Mucosa of stomach (tissue), 1 donor: ENCODE measurements around the gene PHRF1.
"Not testable (repeated sequence)": the region's sequence is repeated elsewhere in the genome, so short reads cannot be mapped to it uniquely, and the experiment has no call there.

Experiments
- H3K27me3 ChIP-seq: one replicate; pipeline ENCODE4 v1.7.0; 2013; ENCODE audit warnings: mild to moderate bottlenecking, low read length; ENCODE audit not compliant: control insufficient read depth, insufficient read depth
- H3K36me3 ChIP-seq: one replicate; pipeline ENCODE4 v1.7.0; 2013; ENCODE audit warnings: low read length; ENCODE audit not compliant: control insufficient read depth, insufficient read depth
- H3K4me1 ChIP-seq: one replicate; pipeline ENCODE4 v1.7.0; 2013; ENCODE audit warnings: mild to moderate bottlenecking, low read length; ENCODE audit not compliant: control insufficient read depth, insufficient read depth
- H3K4me3 ChIP-seq: one replicate; pipeline ENCODE4 v1.7.0; 2013; ENCODE audit warnings: low read length
- H3K9ac ChIP-seq: one replicate; pipeline ENCODE4 v1.7.0; 2013; ENCODE audit warnings: mild to moderate bottlenecking, low read length, moderate library complexity
- H3K9me3 ChIP-seq: one replicate; pipeline ENCODE4 v1.7.0; 2013; ENCODE audit warnings: mild to moderate bottlenecking, low read length, moderate library complexity; ENCODE audit not compliant: control insufficient read depth
- donor health status: Pancreatic carcinoma.

The PHRF1 gene

DNA sequence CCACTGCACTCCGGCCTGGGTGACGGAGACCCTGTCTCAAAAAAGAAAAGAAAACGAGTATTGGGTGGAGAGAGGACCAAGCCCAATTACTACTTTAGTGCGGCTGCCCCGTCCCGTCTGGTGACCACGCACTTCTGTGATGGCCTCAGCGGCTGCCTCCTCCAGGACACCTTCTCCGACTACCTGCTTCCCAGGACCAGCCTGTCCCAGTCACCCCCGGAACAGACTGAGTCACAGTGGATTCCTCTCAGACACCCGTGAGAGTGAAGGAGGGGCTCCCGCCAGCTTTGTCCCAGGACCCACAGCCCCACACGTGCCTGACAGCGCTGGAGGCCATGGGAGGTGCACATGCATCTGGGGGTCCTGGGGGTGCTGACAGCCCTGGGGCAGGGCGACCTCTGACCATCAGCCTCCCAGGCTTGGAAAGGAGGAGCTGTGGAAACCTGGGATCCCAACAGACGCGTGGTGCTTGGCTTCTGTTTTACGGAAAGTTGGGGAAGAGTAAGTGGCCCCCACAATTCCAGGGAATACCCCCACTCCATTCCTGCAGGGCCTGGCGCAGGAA is 65.6 kb downstream of the PHRF1 start:
- no peak overlapping the region for H3K9ac ChIP-seq
- no peaks in the 10 kb centered on the region for H3K9me3 ChIP-seq
- H3K4me3 ChIP-seq: no peak overlapping the region
- H3K36me3 ChIP-seq: no peaks in the 10 kb centered on the region
- peaks cover 24% of the 10 kb centered on the region for H3K27me3 ChIP-seq
- peaks cover 9% of the 10 kb centered on the region for H3K4me1 ChIP-seq

- Histone ChIP-seq H3K27me3 (peaks cover 9% of the 10 kb centered on the region), H3K36me3 (no peaks in the 10 kb centered on the region), H3K4me1 (peaks cover 3% of the 10 kb centered on the region), H3K9ac (no peak overlapping the region), H3K9me3 (no peaks in the 10 kb centered on the region), H3K4me3 (no peak overlapping the region)
Measured at GRCh38 chr11:643366-643765, 67.1 kb downstream of the PHRF1 start.

DNA sequence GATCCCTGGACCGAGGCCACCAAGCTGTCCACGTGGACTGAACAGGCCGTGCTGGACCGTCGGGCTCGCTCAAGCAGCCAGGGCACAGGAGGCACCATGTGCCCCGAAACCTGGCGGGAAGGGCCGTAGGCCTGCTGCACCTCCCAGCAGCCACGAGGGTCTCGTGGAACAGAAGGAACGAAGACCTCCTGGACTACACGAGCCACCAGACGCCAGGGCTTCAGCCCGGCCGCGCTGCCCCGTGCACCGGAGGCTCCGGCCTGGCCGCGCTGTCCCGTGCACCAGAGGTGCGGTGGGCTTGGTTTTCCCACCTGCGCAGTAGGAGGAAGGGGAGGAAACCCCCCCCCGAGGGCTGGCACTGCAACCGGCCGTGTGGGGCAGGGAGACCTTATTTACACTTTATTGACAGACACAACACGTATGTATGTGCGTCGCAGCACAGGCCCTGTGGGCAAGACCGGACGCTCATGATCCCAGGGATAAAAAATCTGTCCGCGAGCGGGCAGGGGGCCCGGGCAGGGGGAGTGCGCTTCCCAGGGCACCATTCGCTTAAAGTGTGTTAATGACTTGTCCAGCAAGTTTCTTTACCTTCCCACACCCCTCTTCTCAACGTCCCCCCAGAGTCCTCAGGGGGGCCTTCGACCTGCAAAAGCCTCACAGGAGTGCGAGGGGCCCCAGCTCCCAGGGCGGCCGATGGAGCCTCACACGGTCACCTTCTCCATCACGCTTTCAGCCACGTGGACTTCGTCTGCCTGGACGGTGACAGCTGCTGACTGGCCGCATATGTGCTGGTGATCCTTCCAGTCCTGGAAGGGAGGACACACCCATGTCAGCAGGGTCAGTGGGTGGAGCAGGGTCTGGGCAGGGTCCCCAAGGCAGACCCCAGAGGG is 67.8 kb downstream of the PHRF1 start:
- Histone ChIP-seq H3K9ac (no peak overlapping the region), H3K4me3 (no peak overlapping the region), H3K9me3 (no peaks in the 10 kb centered on the region), H3K36me3 (no peaks in the 10 kb centered on the region), H3K27me3 (peaks cover 2% of the 10 kb centered on the region), H3K4me1 (peaks cover 3% of the 10 kb centered on the region)

DNA sequence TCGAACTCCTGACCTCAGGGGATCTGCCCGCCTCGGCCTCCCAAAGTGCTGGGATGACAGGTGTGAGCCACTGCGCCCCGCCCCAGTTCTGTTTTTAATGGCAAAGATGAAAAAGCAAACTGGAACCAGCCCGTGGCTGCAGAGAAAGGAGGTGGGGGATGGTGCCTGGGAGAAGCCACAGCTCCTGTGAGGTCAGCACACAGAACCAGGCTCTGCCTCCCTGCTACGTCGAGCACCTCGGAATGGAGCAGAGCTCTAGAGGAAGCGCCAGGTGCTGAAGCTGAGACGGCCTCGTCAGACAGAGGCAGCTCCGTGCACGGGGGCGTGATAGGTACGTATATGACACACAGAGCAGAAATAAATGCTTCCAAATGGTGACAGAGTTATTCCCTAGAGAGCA is 69.3 kb downstream of the PHRF1 start:
- H3K27me3 ChIP-seq: no peaks in the 10 kb centered on the region
- peaks cover 3% of the 10 kb centered on the region for H3K4me1 ChIP-seq
- H3K4me3 ChIP-seq: no peak overlapping the region
- H3K9me3 ChIP-seq: no peaks in the 10 kb centered on the region
- H3K9ac ChIP-seq: no peak overlapping the region
- H3K36me3 ChIP-seq: no peaks in the 10 kb centered on the region

DNA sequence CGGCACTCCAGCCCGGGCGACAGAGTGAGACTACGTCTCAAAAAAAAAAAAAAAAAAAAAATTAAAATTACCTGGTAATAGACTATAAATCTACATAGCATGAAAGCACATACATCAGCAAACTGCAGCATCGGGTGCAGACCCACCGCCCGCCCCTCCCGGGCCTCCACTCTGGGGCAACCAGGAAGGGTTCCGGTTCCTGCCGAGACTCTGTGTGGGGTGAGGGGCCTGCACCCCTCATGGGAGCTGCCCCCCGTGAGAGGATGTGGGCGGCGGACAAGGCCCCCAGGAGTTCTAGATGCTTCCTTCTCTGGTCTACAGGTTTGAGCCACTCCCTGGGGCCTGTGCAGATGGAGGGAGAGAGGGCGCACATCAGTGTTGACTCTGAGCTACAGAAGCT is 69.9 kb downstream of the PHRF1 start:
- Histone ChIP-seq H3K4me1 (peaks cover 3% of the 10 kb centered on the region), H3K4me3 (no peak overlapping the region), H3K9me3 (no peaks in the 10 kb centered on the region), H3K9ac (no peak overlapping the region), H3K36me3 (no peaks in the 10 kb centered on the region), H3K27me3 (no peaks in the 10 kb centered on the region)

GRCh38 chr11:647672-648158 is 71.4 kb downstream of the PHRF1 start:
- H3K27me3 ChIP-seq, H3K36me3 ChIP-seq, H3K4me1 ChIP-seq, H3K4me3 ChIP-seq, H3K9me3 ChIP-seq, H3K9ac ChIP-seq: not testable (repeated sequence)

DNA sequence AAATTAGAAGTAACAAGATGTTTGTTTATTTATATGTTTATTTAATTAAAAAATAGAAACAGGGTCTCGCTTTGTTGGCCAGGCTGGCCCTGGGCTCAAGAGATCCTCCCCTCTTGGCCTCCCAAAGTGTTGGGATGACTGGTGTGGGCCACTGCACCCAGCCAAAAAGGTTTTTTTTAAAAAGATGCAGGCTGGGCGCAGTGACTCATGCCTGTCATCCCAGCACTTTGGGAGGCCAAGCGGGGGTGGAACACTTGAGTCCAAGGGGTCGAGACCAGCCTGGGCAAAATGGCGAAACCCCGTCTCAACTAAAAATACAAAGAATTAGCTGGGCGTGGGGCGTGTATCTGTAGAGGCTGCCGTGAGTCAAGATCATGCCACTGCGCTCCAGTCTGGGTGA is 74.2 kb downstream of the PHRF1 start:
- H3K9me3 ChIP-seq: no peaks in the 10 kb centered on the region
- H3K9ac ChIP-seq: no peak overlapping the region
- H3K27me3 ChIP-seq: no peaks in the 10 kb centered on the region
- H3K4me1 ChIP-seq: peaks cover 11% of the 10 kb centered on the region
- H3K36me3 ChIP-seq: peaks cover 4% of the 10 kb centered on the region
- H3K4me3 ChIP-seq: no peak overlapping the region

DNA sequence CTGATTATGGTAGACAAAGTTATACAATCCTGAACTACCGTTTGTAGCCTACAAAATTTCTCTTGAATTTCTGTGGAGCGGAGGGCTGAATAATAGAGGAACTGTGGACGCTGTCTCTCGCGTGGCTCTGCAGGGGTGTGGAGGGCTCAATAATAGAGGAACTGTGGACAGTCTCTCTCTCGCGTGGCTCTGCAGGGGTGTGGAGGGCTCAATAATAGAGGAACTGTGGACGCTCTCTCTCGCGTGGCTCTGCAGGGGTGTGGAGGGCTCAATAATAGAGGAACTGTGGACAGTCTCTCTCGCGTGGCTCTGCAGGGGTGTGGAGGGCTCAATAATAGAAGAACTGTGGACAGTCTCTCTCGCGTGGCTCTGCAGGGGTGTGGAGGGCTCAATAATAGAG is 76.9 kb downstream of the PHRF1 start:
- not testable (repeated sequence) for H3K9ac ChIP-seq, H3K4me3 ChIP-seq, H3K36me3 ChIP-seq, H3K9me3 ChIP-seq, H3K27me3 ChIP-seq
- H3K4me1 ChIP-seq: peaks cover 11% of the 10 kb centered on the region

DNA sequence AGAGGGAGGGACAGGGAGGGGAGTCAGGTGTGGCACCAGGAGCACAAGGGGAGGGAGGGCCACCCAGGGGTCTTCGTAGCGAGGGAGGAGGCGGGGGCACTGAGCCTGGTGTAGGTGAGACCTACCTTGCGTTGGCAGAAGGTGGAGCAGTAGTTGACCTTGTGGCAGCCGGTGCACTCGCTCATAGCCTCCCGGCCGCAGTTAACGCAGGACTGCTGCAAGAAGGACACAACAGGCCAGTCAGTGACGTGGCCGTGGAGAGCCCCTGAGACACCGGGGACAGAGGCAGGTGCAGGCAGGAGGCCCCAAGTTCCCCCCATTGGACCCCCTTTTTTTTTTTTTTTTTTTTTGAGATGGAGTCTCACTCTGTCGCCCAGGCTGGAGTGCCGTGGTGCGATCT is 77.6 kb downstream of the PHRF1 start:
- Histone ChIP-seq H3K4me3 (no peak overlapping the region), H3K9ac (no peak overlapping the region), H3K4me1 (peaks cover 16% of the 10 kb centered on the region), H3K9me3 (no peaks in the 10 kb centered on the region), H3K27me3 (no peaks in the 10 kb centered on the region), H3K36me3 (peaks cover 4% of the 10 kb centered on the region)

DNA sequence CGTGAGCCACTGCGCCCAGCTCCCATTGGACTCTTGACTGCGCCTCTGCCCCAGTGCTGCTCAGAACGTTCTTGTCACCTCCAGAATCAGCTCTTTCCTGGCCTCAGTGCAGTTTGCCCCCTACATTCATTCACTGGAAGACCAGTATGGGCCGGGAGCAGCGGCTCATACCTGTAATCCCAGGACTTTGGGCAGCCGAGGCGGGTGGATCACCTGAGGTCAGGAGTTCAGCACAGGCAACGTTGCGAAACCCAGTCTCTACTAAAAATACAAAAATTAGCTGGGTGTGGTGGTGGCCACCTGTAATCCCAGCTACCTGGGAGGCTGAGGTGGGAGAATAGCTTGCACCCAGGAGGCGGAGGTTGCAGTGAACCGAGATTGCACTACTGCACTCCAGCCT is 78.2 kb downstream of the PHRF1 start:
- H3K36me3 ChIP-seq, H3K9ac ChIP-seq, H3K4me3 ChIP-seq, H3K9me3 ChIP-seq, H3K27me3 ChIP-seq: not testable (repeated sequence)
- peaks cover 16% of the 10 kb centered on the region for H3K4me1 ChIP-seq

GRCh38 chr11:655036-655726 is 78.9 kb downstream of the PHRF1 start:
- no peaks in the 10 kb centered on the region for H3K9me3 ChIP-seq
- peaks cover 16% of the 10 kb centered on the region for H3K4me1 ChIP-seq
- H3K36me3 ChIP-seq: peaks cover 4% of the 10 kb centered on the region
- no peak overlapping the region for H3K9ac ChIP-seq
- no peak overlapping the region for H3K4me3 ChIP-seq
- H3K27me3 ChIP-seq: no peaks in the 10 kb centered on the region

GRCh38 chr11:656426-656825 is 80.2 kb downstream of the PHRF1 start:
- no peak overlapping the region for H3K9ac ChIP-seq
- H3K4me3 ChIP-seq: no peak overlapping the region
- H3K4me1 ChIP-seq: peaks cover 16% of the 10 kb centered on the region
- H3K27me3 ChIP-seq: no peaks in the 10 kb centered on the region
- H3K9me3 ChIP-seq: no peaks in the 10 kb centered on the region
- peaks cover 4% of the 10 kb centered on the region for H3K36me3 ChIP-seq
